ENCODE results near the gene ANKRD37. TPM values are rescaled to one million over a fixed set of nuclear protein-coding genes. Genes with fewer than 3 reads are reported as not detected.
A peak's percentile ranks its signal among the peaks of the same experiment; 100 is the strongest.

The ANKRD37 gene
- polyA plus RNA-seq, 1 experiment = 13.2 TPM

DNA sequence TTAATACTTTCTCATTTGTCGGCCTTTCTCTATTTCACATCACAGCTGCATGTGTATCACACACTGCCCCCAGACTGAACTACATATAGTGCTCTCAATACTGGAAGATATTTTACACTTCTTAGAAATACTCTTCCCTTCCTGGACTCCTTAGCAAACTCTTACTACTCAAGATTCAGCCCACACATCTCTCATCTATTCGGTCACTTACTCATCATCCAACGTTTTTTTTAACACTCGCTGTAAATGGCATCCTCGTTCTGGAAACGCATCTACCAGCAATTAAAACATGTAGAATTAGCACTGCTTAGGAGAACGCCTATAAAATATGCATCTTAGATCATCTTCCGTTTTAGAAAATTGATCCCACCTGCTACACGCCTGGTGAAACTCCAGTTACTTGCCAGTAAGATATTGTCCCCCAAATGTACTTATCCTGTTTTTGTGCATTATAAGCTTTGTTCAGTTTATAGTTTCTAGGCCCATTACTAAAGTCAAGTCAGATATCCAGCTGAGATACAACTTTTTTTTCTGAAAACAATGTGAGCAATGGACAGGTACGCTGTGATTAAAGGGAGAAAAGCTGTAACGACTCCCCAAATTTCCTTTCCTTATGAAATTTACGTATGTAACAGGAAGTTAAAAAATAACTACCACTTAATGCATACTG, 1.9 kb upstream of the ANKRD37 start:
- no peaks in the 10 kb centered on the region for H3K27me3 ChIP-seq (ENCODE audit: control insufficient read depth, insufficient read depth, low read length)
- DNase-seq (ENCODE audit: low read depth) = no peak
- TF ChIP-seq, protein P1, sequence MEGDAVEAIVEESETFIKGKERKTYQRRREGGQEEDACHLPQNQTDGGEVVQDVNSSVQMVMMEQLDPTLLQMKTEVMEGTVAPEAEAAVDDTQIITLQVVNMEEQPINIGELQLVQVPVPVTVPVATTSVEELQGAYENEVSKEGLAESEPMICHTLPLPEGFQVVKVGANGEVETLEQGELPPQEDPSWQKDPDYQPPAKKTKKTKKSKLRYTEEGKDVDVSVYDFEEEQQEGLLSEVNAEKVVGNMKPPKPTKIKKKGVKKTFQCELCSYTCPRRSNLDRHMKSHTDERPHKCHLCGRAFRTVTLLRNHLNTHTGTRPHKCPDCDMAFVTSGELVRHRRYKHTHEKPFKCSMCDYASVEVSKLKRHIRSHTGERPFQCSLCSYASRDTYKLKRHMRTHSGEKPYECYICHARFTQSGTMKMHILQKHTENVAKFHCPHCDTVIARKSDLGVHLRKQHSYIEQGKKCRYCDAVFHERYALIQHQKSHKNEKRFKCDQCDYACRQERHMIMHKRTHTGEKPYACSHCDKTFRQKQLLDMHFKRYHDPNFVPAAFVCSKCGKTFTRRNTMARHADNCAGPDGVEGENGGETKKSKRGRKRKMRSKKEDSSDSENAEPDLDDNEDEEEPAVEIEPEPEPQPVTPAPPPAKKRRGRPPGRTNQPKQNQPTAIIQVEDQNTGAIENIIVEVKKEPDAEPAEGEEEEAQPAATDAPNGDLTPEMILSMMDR (IDR thresholded peaks at IDR 0.05; ENCODE audit: insufficient read depth, low read depth, low read length) = no peak
- H3K36me3 ChIP-seq (ENCODE audit: control insufficient read depth, insufficient read depth, low read length) = no peaks in the 10 kb centered on the region
- ChIA-PET CTCF (interaction anchor here (1.0 to 1.1 kb wide), 2 partner anchors 9 to 203 kb away, joined by 3 to 5 read pairs; no protein-coding TSS in a partner anchor), POLR2A (no interaction called here)
- peak overlapping the region; percentile 84 for H3K4me3 ChIP-seq (ENCODE audit: low read depth, low read length)

GRCh38 chr4:185395238-185395955, 1.2 kb upstream of the ANKRD37 start, which contains the start of gene LRP2BP:
LRP2BP (minus strand) TSS chr4:185395924; CDS start chr4:185378186, 17,738 bp downstream.
- POLR2A ChIA-PET = no interaction called here
- Histone ChIP-seq H3K4me3 (ENCODE audit: low read depth, low read length) (peak within 1 kb of the TSS; percentile 84), H3K27me3 (ENCODE audit: control insufficient read depth, insufficient read depth, low read length) (no peaks in the 10 kb centered on the region), H3K36me3 (ENCODE audit: control insufficient read depth, insufficient read depth, low read length) (no peaks in the 10 kb centered on the region)
- CTCF ChIA-PET = interaction anchor here (1.0 to 1.1 kb wide), 3 partner anchors 9 to 261 kb away, joined by 3 to 5 read pairs (median 3); no protein-coding TSS in a partner anchor
- DNase-seq (ENCODE audit: low read depth) = no peak
- TF ChIP-seq, protein P1 (IDR thresholded peaks at IDR 0.05; ENCODE audit: insufficient read depth, low read depth, low read length) = no peak

DNA sequence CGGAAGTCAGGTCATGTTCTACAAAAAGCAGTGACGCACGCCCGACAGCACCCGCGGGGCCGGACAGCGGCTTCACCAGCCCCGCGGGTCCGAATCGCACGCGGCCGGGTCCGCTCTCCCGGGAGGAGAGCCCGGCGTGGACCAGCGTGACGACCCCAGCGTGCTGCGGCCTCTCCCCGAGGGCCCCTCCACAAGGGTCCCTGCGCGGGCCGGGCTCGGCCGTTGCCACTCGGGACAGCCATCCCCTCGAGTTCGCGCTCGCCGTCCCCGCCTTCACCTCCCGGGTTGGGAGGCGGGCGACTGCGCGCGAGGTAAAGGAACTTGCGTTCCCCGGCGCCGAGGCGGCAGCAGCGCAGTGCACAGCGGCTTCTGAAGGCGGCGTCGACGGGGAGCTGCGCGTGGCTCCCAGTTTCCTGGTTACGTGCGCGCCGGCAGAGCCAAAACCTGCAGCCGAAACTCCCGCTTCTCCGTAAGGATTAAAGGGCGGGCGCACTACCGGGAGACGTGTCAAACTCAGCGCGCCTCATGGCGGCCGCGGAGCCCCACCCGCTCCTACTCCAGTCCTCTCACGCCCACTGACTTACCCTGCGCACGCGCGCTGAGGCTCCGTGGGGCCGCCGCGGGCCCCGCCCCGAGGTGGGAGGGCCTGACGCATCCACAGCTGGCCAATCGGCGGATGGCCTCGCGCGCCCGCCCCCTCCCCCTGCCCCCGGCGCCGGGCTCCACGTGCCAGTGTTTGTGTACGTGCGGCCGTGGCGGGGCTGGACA, 501 bp upstream of the ANKRD37 start:
- TF ChIP-seq, protein P1 (IDR thresholded peaks at IDR 0.05; ENCODE audit: insufficient read depth, low read depth, low read length) = no peak
- POLR2A ChIA-PET = interaction anchor here (0.7 kb wide), 1 partner anchor 1230 kb away, joined by 3 read pairs; no protein-coding TSS in a partner anchor
- peak; percentile 88 for DNase-seq (ENCODE audit: low read depth)
- CTCF ChIA-PET = interaction anchor here (0.9 to 1.4 kb wide), 8 partner anchors 10 to 261 kb away, joined by 3 to 4 read pairs (median 4); partner anchors contain the start of genes SNX25 and UFSP2
- Histone ChIP-seq H3K36me3 (ENCODE audit: control insufficient read depth, insufficient read depth, low read length) (0 out of 2 replicates have a peak, but pooled peaks cover 1% of the 10 kb centered on the region), H3K4me3 (ENCODE audit: low read depth, low read length) (peak overlapping the region; percentile 84), H3K27me3 (ENCODE audit: control insufficient read depth, insufficient read depth, low read length) (no peaks in the 10 kb centered on the region)

DNA sequence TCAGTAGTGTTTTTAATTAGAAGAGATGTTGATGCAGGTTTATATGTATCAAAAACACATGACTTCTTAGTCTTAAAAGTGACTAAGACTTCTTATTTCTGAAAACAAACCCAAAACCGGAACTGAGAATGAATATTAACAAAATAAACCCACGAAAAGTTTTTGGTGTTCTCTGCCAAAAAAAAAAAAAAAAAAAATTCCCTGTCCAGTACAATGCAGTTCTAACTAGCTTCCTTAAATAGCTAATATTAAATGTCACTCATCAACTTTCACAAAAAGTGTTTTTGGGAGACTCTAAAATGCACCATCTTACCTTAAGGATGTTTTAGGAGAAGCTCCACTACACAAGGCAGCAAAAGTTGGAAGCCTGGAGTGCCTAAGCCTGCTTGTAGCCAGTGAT, 2.0 kb downstream of the ANKRD37 start:
- peaks cover 6% of the 10 kb centered on the region for H3K36me3 ChIP-seq (ENCODE audit: control insufficient read depth, insufficient read depth, low read length)
- no peak for DNase-seq (ENCODE audit: low read depth)
- ChIA-PET POLR2A (no interaction called here), CTCF (interaction anchor here (1.4 kb wide), 1 partner anchor 12 kb away, joined by 3 read pairs; no protein-coding TSS in a partner anchor)
- TF ChIP-seq, protein P1 (IDR thresholded peaks at IDR 0.05; ENCODE audit: insufficient read depth, low read depth, low read length) = no peak
- no peak overlapping the region for H3K4me3 ChIP-seq (ENCODE audit: low read depth, low read length)
- H3K27me3 ChIP-seq (ENCODE audit: control insufficient read depth, insufficient read depth, low read length) = no peaks in the 10 kb centered on the region
